Effector memory CD8-positive, alpha-beta T cell (primary cell): ENCODE measurements around the gene MARK1.

Experiments
- ATAC-seq: fragments of 150-1000 bp; cut with Tn5 transposase; replicated peaks from 2 replicates; pipeline ENCODE4 v1.10.0; 2021; ENCODE audit warnings: mild to moderate bottlenecking, moderate library complexity
- DNase-seq, 3 experiments: peaks; one replicate each; pipeline ENCODE4 v3.0.0; 2021
- H3K27ac Mint-ChIP-seq, 2 donors: one replicate each; pipeline ENCODE4 v1.8.0; 2022; ENCODE audit warnings: mild to moderate bottlenecking in 2 of 2, mixed read lengths in 2 of 2, moderate library complexity in 2 of 2
- H3K27me3 Mint-ChIP-seq, 2 donors: one replicate each; pipeline ENCODE4 v1.8.0; 2022; ENCODE audit warnings: mixed read lengths in 2 of 2
- H3K36me3 Mint-ChIP-seq: one replicate; pipeline ENCODE4 v1.8.0; 2022; ENCODE audit warnings: mild to moderate bottlenecking, moderate library complexity, mixed read lengths; ENCODE audit not compliant: insufficient read depth
- H3K4me1 Mint-ChIP-seq, 2 donors: one replicate each; pipeline ENCODE4 v1.8.0; 2022; ENCODE audit warnings: low read depth in 2 of 2, mixed read lengths in 2 of 2
- H3K4me3 Mint-ChIP-seq, 2 donors: one replicate each; pipeline ENCODE4 v1.8.0; 2022; ENCODE audit warnings: mild to moderate bottlenecking in 2 of 2, mixed read lengths in 2 of 2, moderate library complexity in 2 of 2
- H3K9me3 Mint-ChIP-seq, 2 donors: one replicate each; pipeline ENCODE4 v1.8.0; 2022; ENCODE audit warnings: mixed read lengths in 2 of 2

MARK1 gene

DNA sequence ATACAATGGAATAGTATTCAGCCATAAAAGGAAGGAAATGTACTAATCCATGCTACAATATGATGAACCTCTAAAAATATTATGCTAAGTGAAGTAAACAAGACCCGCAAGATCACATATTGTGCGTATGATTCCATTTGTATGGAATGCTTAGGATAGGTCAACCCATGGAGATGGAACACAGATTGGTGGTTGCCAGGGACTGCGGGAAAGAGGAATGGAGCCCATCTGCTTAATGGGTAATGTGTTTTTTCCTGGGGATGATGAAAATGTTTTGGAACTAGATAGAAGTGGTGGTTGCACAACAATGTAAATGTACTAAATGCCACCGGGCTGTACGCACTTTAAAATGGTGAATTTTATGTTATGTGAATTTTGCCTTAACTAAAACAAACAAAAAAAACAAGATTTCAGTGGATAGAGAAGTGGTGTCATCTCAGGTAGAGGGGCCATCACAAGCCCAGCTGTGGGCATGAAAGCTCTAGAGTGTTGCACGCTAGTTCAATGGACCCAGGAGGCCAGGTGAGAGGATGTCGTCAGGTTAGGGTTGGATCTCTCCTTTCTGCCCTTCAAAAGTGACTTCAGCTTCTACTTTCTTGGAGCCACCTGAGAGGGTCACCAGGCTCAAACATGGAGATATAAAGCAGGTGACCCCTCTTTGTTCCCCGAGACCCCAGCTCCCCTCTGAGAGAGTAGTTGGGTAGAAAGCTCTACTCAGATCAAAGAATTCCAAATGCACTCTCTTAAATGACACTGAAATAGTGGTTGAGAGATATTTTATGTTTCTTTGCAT lies 164.7 kb downstream of the MARK1 start:
- ATAC-seq (no peak), DNase-seq (no peak)
- Mint-ChIP-seq H3K36me3 (no peaks in the 10 kb centered on the region), H3K4me3 (no peak overlapping the region), H3K4me1 (peaks cover 3 to 4% of the 10 kb centered on the region in 2 donors), H3K27me3 (peaks cover 8 to 28% of the 10 kb centered on the region in 2 donors), H3K9me3 (no peaks in the 10 kb centered on the region), H3K27ac (no peak overlapping the region)

DNA sequence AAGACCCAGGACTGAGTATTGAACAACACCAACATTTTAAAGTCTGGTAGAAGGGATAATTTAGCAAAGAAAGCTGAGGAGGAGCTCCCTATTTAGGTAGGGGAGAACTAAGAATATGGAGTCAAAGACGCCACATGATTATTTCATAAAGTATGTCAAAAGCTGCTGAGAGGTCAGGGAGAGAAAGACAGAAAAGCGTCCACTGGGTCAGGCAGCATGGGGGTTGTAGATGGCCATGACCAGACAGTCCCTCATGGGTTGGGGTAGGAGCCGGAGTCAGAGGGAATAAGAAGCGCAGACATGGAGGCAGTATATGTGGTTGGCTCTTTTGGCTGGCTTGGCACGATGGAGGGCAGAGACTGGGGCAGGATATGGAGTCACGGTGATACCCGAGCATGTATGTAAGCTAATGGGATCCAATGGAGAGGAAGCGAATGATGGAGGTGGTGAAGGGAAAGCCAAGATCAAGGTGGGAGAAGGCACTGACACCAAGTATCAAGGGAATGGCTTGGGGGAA lies 167.0 kb downstream of the MARK1 start:
- ATAC-seq (no peak), DNase-seq (no peak)
- H3K27me3 Mint-ChIP-seq: peaks cover 2 to 29% of the 10 kb centered on the region in 2 donors
- H3K4me3 Mint-ChIP-seq: no peak overlapping the region
- no peaks in the 10 kb centered on the region for H3K36me3 Mint-ChIP-seq
- H3K27ac Mint-ChIP-seq: no peak overlapping the region
- H3K4me1 Mint-ChIP-seq: peaks cover under 1% of the 10 kb centered on the region in 2 donors
- H3K9me3 Mint-ChIP-seq: no peaks in the 10 kb centered on the region

DNA sequence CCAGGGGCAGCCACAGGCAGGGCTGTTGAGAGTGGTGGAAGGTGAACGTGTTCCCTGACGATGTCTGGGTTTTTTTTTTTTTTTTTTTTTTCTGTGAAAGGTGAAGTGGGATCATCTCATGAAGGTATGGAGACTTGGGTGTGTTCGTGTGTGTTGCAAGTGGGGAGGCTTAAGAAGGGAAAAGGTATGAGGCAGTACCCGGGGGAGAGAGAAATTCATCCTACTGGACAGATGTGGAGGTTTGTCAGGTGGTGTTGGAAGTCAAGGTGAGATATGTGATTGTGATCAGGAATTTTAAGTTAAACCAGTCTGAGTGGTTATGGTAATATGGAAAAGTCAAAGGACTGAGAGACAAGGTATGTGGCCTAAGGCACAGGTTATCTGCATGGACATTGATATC lies 167.5 kb downstream of the MARK1 start:
- Mint-ChIP-seq H3K4me1 (no peaks in the 10 kb centered on the region), H3K27me3 (peaks cover 0 to 26% of the 10 kb centered on the region in 2 donors), H3K36me3 (no peaks in the 10 kb centered on the region), H3K9me3 (no peaks in the 10 kb centered on the region), H3K4me3 (no peak overlapping the region), H3K27ac (no peak overlapping the region)
- DNase-seq (no peak), ATAC-seq (no peak)

DNA sequence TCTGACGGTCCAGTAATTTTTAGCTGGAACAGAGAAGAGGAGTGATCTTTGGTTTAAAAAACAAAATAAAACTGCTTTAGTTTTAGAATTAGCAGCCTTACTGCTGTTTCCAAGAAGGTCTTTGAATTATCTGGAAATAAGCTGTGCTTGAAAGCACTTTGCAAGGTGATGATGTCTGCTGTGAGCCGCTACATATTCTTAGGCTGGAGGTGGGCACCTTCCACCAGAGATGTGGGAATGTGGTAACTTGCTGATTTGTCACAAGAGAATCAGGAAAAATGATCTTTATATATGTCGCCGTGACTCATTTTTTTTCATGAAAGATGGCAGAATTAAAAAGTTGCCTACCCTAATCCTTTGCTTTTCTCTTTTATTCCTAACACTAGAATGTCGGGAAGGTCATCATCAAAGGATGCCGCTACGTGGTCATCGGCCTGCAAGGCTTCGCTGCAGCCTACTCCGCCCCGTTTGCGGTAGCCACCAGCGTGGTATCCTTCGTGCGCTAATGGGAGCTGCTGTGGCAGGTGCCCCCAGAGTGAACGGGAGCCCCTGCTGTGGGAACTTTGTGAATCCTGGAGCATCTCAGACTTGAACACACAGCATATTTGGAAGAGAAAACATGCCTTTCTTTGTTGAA lies 168.4 kb downstream of the MARK1 start:
- ATAC-seq (no peak), DNase-seq (no peak)
- H3K9me3 Mint-ChIP-seq: no peaks in the 10 kb centered on the region
- no peak overlapping the region for H3K4me3 Mint-ChIP-seq
- H3K27ac Mint-ChIP-seq: no peak overlapping the region
- no peaks in the 10 kb centered on the region for H3K36me3 Mint-ChIP-seq
- H3K4me1 Mint-ChIP-seq: no peaks in the 10 kb centered on the region
- H3K27me3 Mint-ChIP-seq: peaks cover 0 to 26% of the 10 kb centered on the region in 2 donors

DNA sequence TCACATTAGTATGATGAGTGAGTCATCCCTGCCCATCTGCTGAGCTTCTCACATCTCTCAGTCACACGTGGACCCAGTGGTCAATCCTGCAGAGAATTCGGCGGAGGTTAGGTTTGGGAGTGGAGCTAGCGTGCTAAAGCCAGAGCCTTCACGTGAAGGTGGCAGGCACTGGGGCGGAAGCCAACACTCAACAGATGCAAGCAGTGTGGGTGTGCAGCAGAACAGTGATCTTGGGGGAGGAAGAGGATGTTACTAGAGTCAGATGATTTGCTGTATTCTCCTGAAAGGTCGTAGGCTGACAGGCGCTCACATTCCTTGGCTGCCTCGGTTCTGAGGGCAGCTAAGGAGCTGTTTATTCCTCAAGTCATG lies 168.9 kb downstream of the MARK1 start:
- no peaks in the 10 kb centered on the region for H3K4me1 Mint-ChIP-seq
- H3K27me3 Mint-ChIP-seq: peaks cover 0 to 27% of the 10 kb centered on the region in 2 donors
- no peak overlapping the region for H3K4me3 Mint-ChIP-seq
- no peaks in the 10 kb centered on the region for H3K9me3 Mint-ChIP-seq
- ATAC-seq (no peak), DNase-seq (no peak)
- H3K36me3 Mint-ChIP-seq: no peaks in the 10 kb centered on the region
- H3K27ac Mint-ChIP-seq: no peak overlapping the region

DNA sequence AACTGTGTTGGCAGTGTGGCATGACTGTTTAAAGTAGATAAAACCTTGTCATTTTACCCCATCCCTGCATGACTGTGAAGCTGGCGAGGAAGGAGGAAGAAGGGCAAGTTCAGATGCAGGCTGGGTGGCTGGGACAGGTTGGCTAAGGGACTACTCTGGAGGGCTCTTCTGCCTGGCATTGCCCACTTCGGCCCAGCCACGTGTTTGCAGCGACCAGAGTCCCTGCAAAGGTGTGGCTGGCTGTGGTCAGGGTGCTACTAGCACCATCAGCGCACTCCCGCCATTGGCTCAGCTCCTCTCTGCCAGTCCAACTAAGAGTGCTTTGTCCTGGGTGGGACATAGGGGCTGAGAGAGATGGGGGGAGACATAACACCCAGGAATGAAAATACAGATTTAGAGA lies 169.4 kb downstream of the MARK1 start:
- Mint-ChIP-seq H3K27me3 (peaks cover 5 to 28% of the 10 kb centered on the region in 2 donors), H3K27ac (peak overlapping the region in 1 of 2 donors; percentile 60), H3K9me3 (no peaks in the 10 kb centered on the region), H3K4me3 (no peak overlapping the region), H3K36me3 (no peaks in the 10 kb centered on the region), H3K4me1 (no peaks in the 10 kb centered on the region)
- ATAC-seq (no peak), DNase-seq (no peak)

DNA sequence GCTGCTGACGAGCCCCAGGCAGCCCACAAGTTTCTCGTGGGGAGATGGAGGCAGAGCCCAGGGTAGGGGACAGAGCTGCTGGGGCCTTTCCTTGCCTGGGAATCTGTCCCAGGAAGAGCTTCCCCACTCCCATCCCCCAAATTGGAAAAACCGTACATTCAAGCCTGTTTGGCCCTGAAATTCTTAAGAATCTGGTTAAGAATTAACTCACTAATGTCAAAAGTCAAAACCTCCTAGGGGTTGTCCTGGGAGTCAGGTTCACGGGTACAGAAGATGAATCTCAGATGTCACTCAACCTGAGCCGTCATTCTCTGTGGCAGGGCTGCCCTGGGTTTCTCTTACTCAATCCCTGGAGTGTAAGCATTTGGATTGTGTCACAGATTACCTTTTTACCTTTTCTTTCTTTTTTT lies 170.7 kb downstream of the MARK1 start:
- peak overlapping the region in 1 of 2 donors; percentile 50 for H3K27ac Mint-ChIP-seq
- H3K9me3 Mint-ChIP-seq: no peaks in the 10 kb centered on the region
- ATAC-seq (no peak), DNase-seq (no peak)
- no peaks in the 10 kb centered on the region for H3K36me3 Mint-ChIP-seq
- no peak overlapping the region for H3K4me3 Mint-ChIP-seq
- no peaks in the 10 kb centered on the region for H3K4me1 Mint-ChIP-seq
- peaks cover 16 to 28% of the 10 kb centered on the region in 2 donors for H3K27me3 Mint-ChIP-seq

DNA sequence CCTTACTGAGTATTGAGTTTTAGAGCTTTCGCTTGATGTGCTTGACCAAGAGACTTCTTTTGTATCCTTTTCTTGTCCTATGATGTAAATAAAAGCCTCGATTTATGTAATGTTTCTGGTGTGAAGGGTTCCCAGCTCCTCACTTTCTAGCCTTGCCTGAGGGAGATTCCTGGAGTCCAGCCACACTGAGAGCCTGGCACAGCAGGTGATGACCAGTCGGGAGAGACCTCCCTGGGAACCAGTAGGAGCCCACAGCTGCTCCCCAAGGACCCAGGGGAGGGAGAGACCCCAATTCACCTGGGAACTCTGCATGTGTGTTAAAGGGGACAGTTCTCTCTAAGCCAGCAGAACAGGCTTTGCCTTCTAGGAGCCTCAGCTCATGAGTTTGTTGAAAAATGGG lies 171.1 kb downstream of the MARK1 start:
- DNase-seq (no peak), ATAC-seq (no peak)
- Mint-ChIP-seq H3K4me1 (no peaks in the 10 kb centered on the region), H3K9me3 (no peaks in the 10 kb centered on the region), H3K4me3 (no peak overlapping the region), H3K36me3 (no peaks in the 10 kb centered on the region), H3K27me3 (peaks cover 18 to 31% of the 10 kb centered on the region in 2 donors), H3K27ac (no peak overlapping the region)

DNA sequence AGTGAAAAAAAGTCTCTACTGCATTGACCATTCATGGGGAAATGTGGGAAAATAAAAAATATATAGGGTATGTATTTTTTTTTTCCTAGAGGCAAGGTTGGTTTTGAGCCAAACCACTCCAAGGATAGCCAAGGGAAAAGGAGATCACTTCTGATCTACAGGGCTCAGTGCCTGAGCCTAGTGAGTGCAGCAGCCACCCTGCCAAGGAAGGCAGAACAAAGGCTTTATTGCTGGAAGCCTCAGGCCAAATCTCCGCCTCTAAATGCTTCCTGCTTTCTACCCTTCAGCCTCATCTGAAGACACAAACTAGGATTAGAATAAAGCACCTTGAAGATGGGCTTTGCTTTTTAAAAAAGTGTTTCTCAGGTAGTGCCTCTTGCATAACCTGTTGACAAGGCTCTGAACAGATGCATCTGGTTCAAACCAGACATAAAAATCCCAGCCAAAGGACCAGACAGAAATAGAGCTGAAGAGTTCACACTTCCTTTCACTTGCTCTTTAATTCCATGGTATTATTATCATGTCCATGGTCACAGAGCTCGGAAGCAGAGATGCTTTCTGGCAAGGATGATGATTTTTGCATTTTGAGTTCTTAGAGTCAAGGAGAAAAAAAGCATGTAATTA lies 172.7 kb downstream of the MARK1 start:
- DNase-seq (no peak), ATAC-seq (no peak)
- H3K4me3 Mint-ChIP-seq: no peak overlapping the region
- H3K9me3 Mint-ChIP-seq: no peaks in the 10 kb centered on the region
- H3K27me3 Mint-ChIP-seq: peaks cover 24 to 39% of the 10 kb centered on the region in 2 donors
- H3K36me3 Mint-ChIP-seq: no peaks in the 10 kb centered on the region
- no peak overlapping the region for H3K27ac Mint-ChIP-seq
- no peaks in the 10 kb centered on the region for H3K4me1 Mint-ChIP-seq

DNA sequence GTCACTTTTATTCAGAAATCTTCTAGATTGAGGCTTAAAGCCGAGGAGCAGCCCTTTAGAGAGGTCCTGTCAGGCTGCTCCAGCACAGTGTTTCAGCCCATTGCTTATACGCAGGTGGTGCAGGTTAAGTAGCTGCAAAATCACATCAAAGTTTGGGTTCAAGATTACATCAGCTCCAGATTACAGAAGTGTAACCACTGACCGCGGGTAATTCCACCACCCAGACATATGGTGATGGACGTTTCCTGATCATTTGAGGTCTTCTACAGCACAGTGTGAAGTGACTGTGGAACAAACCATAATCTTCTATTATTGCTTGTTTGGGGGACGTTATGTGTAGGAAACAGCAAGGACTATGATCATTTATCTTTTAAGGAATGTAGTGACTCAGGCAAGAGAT lies 174.0 kb downstream of the MARK1 start:
- no peak overlapping the region for H3K4me3 Mint-ChIP-seq
- no peaks in the 10 kb centered on the region for H3K9me3 Mint-ChIP-seq
- no peak overlapping the region for H3K27ac Mint-ChIP-seq
- H3K36me3 Mint-ChIP-seq: no peaks in the 10 kb centered on the region
- H3K4me1 Mint-ChIP-seq: no peaks in the 10 kb centered on the region
- peaks cover 32 to 49% of the 10 kb centered on the region in 2 donors for H3K27me3 Mint-ChIP-seq
- DNase-seq: no peak
- no peak for ATAC-seq

DNA sequence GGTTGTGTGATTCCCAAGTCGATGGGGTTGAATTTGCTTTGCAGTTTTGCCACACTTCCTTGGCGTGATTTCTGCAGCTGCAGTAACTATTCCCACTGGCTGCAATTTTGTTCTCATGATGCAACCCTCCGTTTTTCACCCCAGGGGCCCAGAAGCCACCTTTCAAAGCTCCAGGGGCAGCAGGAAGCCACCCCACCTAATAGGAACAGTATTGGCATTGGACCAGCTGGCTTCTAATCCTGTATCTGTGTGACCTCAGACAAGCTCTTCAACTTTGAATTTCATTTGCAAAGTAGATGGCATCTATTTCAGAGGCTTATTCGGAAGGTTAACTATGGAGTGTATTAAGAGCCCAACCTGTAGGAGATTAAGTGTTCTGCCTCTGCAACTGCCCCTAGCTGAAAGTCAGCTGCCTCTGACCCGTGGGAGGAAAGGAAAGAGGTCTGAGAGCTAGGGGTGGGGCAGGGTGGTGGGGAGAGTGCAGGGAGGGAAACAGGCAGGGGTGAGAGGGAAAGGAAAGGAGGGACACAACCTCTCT lies 174.9 kb downstream of the MARK1 start:
- Mint-ChIP-seq H3K4me1 (no peaks in the 10 kb centered on the region), H3K9me3 (no peaks in the 10 kb centered on the region), H3K4me3 (no peak overlapping the region), H3K27me3 (peaks cover 32 to 56% of the 10 kb centered on the region in 2 donors), H3K27ac (no peak overlapping the region), H3K36me3 (no peaks in the 10 kb centered on the region)
- DNase-seq (no peak), ATAC-seq (no peak)

DNA sequence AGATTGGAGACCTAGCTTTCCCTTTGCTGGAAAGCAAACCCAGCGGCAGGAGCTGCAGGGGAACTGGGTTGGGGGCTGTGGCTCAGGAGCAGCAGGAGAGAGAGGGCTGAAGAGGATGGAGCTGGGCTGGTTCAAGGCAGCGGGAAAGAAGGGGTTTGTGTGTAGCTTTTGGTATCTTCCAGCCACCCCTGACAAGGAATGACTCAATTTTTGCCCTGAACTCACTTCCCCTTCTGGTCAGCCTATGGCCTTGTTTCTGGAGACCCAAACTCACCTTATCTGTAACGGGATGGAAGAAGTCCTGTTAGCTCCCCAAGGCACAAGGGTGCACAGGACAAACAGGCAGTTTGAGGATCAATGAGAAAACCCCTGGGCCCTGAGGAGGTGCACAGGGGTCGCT lies 175.4 kb downstream of the MARK1 start:
- Mint-ChIP-seq H3K9me3 (no peaks in the 10 kb centered on the region), H3K4me1 (no peaks in the 10 kb centered on the region), H3K36me3 (no peaks in the 10 kb centered on the region), H3K27me3 (peaks cover 32 to 53% of the 10 kb centered on the region in 2 donors), H3K4me3 (no peak overlapping the region), H3K27ac (no peak overlapping the region)
- DNase-seq (no peak), ATAC-seq (no peak)

DNA sequence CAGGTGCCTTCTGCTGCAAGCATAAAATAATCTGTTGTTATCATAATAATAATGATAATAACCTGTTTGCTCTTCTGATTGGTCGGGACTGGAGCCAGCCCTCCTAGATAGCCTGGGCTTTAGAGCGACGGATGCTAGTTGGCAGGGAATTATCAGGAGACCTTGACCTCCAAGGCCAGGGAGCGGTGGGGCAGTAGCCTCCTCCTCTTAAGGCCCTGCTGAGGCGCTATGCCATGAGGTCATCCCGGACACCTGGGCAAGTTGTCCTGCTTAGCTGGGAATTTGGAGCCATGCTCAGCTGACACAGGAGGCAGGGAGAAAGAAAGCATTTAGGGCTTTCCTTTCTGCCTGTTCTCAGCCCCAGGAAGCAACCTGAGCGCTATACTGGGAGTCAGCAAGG lies 177.8 kb downstream of the MARK1 start:
- H3K4me3 Mint-ChIP-seq: no peak overlapping the region
- ATAC-seq: no peak
- H3K27ac Mint-ChIP-seq: no peak overlapping the region
- H3K27me3 Mint-ChIP-seq: peaks cover 32 to 60% of the 10 kb centered on the region in 2 donors
- H3K36me3 Mint-ChIP-seq: no peaks in the 10 kb centered on the region
- H3K4me1 Mint-ChIP-seq: peaks cover 0 to 6% of the 10 kb centered on the region in 2 donors
- DNase-seq: no peak
- H3K9me3 Mint-ChIP-seq: no peaks in the 10 kb centered on the region
